Activated T-helper 1 cell treated with Interleukin-2 at 50 U/mL for 16 hours (primary cell): ENCODE results near the gene NANOS3.

Experiments
- DNase-seq: peaks from one replicate; pipeline ENCODE4 v3.0.0-alpha.2; 2020; ENCODE audit warnings: low read depth

Gene NANOS3

GRCh38 chr19:13885826-13886365 is 9.0 kb downstream of the NANOS3 start:
- DNase-seq: no peak

DNA sequence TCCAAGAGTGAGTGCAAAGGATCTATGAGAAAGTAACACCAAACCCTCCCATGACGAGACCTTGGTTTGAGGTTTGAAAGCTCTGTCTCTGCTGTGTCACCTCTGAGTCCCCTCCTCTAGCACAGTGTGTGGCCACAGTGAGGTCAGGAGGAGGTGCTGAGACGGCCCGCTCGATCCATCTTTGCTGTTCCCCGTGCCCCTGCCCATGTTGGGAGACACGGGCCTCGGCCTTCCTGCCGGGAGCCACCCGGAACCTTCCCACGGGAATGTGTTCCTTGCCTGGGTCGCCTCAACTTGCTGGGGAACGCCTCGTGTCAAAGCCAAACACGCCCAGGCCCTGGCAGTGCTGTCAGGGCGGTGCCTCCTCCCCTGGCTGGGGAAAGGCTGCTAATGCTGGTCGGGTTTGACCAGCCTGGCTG is 10.1 kb downstream of the NANOS3 start:
- no peak for DNase-seq

DNA sequence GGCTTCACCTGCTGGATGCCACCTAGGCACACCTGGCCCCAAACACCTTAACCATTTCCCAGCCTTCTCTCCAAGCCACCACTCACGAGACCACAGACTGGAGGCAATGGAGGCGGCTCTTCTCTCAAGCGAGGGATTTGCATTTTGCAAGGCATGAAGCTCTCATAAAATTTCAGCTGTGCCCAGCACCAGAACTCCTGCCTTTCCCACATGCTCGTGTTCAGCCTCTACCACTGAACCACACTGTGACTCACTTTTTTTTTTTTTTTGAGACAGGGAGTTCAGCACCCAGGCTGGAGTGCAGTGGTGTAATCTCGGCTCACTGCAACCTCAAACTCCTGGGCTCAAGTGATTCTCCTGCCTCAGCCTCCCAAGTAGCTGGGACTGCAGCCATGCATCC is 10.6 kb downstream of the NANOS3 start:
- no peak for DNase-seq

DNA sequence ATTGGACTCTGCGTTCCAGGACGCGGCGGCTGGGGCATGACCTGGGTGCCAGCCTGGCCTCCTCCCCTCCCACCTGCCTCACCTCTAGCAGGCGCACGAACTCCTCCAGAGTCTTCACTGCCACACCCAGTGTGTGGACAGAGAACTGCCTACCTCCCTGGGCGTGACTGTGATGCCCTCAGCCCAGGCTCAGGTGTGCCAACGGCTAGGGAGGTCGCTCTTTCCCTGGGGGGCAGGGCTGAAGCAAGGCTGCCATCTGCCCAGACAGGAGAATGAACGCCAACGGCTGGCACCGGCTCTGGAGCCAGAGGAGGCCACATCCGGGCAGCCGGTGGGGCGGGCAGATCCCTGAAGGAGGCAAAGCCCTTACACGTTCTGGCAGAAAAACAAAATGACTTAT is 11.3 kb downstream of the NANOS3 start:
- no peak for DNase-seq

GRCh38 chr19:13890136-13890535 is 13.2 kb downstream of the NANOS3 start:
- no peak for DNase-seq

GRCh38 chr19:13892870-13893269 is 15.9 kb downstream of the NANOS3 start:
- no peak for DNase-seq

GRCh38 chr19:13894552-13894951 is 17.6 kb downstream of the NANOS3 start:
- no peak for DNase-seq

- DNase-seq: no peak
Observed at GRCh38 chr19:13896227-13896626, 19.3 kb downstream of the NANOS3 start.

DNA sequence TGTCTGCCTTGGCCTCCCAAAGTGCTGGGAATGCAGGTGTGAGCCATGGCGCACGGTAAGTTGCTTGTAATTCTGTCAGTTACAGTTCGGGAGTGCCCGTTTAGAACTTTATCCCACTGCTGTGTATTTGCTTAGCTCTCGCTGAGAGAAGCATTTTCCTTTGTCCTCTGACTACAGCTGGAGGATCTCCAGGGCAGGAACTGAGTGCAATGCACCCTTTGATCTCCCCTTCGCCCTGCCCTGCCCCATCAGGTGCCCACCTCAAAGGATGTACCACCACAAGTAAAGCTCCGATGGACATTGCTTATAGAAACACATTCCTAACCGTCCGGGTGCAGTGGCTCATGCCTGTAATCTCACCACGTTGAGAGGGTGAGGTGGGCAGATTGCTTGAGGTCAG is 22.5 kb downstream of the NANOS3 start:
- no peak for DNase-seq

GRCh38 chr19:13899912-13900584 is 23.1 kb downstream of the NANOS3 start:
- DNase-seq: no peak

DNA sequence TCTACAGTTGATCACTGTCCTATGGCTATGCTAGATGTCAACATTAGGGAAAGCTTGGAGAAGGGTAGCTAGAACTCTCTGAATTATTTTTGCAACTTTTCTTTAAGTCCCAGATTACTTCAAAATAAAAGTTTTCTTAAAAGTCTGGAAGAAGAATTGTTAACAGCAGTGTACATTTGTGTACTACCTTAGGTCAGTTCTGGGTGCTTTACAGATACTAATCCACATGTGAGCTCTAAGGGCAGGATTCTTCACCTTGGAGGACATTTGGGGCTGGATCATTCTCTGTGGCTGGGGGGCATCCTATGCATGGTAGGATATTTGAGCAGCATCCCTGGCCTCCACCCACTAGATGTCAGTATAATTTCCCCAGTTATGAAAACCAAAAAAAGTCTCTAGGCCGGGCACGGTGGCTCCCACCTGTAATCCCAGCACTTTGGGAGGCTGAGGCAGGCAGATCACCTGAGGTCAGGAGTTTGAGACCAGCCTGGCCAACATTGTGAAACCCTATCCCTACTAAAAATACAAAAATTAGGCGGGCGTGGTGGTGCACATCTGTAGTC is 26.1 kb downstream of the NANOS3 start:
- DNase-seq: no peak

DNA sequence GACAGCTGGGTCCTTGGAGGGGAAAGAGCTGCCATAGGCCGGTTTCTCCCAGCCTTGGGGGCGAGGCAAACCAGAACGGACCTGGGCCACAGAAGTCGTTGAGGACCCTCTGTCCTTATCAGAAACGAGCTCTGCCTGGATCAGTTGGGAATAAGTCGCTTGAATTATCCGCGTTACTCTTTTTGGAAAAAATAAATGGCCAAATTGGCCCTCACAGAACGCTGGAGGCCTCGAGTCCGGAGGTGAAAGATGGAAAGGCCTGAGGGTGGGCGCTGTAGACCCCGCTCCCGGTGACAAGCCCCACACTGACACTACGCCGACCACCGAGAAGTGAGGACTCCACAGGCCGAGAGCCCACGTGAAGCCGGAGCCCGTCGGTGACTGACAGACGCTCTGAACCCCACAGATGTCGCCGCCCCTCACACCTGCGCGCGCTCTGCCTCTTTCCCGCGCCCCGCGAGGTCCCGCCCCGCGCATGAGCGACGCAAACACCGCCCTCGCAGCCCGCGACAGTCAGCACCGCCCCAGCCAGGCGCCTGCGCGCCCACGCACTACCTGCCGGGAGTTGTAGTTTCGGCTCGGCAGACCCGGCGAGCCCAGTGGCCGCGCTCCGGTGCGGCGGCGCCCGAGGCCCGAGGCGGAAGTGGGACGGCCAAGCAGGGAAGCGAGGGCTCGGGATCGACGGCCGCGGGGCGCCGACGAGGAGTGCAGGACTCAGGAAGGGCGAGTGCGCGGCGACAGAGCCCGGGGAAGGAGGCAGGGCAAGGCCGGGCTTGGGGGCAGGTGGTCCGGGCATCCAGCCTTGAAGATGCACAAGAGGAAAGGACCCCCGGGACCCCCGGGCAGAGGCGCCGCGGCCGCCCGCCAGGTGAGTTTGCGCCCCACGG is 28.9 kb downstream of the NANOS3 start, which contains the start of the genes BRME1 and CC2D1A:
TSS of gene BRME1 (minus strand) at position 484 of the 887 bp plus-strand sequence. CDS start 1,225 bp downstream, outside the sequence.
TSS of gene CC2D1A (plus strand) at position 568 of the 887 bp plus-strand sequence. CDS start at position 809, 241 bp downstream.
- DNase-seq: peak; percentile 91

DNA sequence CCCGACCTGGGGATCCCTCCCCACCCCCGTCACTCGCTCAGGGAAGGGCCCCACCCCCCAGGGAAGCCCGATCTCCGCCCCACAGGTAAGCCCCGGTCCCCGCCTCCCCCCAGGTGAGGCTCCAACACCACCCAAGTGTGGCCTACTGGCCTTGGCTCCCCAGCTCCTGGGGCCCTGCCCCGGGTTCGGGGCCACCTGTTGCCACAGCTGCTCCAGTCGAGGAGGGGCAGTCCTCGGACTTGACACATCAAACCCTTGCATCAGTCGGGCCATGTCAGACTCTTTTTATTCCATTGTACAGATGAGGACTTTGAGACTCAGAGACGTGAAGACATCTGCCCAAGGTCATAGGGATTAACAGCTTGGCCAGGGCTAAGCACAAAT is 29.6 kb downstream of the NANOS3 start:
- DNase-seq: peak; percentile 14

GRCh38 chr19:13906910-13907309 is 30.0 kb downstream of the NANOS3 start:
- DNase-seq: no peak

GRCh38 chr19:13908674-13909073 is 31.7 kb downstream of the NANOS3 start:
- no peak for DNase-seq

- DNase-seq: no peak
Observed at GRCh38 chr19:13909430-13909829, 32.5 kb downstream of the NANOS3 start.

DNA sequence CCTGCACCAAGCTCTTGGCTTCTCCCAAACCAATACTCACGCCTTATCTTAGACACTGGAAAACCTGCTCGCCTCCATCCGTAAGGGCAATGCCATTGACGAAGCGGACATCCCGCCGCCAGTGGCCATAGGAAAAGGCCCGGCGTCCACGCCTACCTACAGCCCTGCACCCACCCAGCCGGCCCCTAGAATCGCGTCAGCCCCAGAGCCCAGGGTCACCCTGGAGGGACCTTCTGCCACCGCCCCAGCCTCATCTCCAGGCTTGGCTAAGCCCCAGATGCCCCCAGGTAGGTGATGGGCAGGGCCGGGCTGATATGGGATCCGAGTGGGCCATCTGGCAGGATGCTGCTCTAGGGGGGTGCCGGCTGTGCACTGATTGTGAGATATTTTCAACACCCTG is 36.4 kb downstream of the NANOS3 start:
- DNase-seq: no peak

GRCh38 chr19:13914777-13915176 is 37.8 kb downstream of the NANOS3 start:
- DNase-seq: no peak

GRCh38 chr19:13917888-13918406 is 41.0 kb downstream of the NANOS3 start:
- no peak for DNase-seq

GRCh38 chr19:13918726-13919411 is 41.9 kb downstream of the NANOS3 start:
- no peak for DNase-seq

- DNase-seq: no peak
Observed at GRCh38 chr19:13920524-13920923, 43.6 kb downstream of the NANOS3 start.
